Measurements from ENCODE around the gene CWC27. TPM values are rescaled to one million over a fixed set of nuclear protein-coding genes. Genes with fewer than 3 reads are reported as not detected.

Gene CWC27
- total and polyA plus RNA-seq, 2 of the 13 experiments (the other 11 are each of a cell fraction or from before 2014, with no cell fraction given): 21.1 to 25.7 TPM

- no peak for TF ChIP-seq ZNF17 (CRISPR knock-in tag; IDR thresholded peaks at IDR 0.05)
- TF ChIP-seq ZNF7 (CRISPR knock-in tag; IDR thresholded peaks at IDR 0.05): no peak
- no peak for TF ChIP-seq ZNF629 (CRISPR knock-in tag; conservative IDR thresholded peaks at IDR 0.05)
- no peak for TF ChIP-seq FOXO1 (CRISPR knock-in tag; IDR thresholded peaks at IDR 0.05)
- TF ChIP-seq ZNF180 (CRISPR knock-in tag; IDR thresholded peaks at IDR 0.05; ENCODE audit: borderline replicate concordance, low read depth): no peak
- peak; percentile 93 for TF ChIP-seq ATF2 (CRISPR knock-in tag; IDR thresholded peaks at IDR 0.05)
- TF ChIP-seq MLLT10 (CRISPR knock-in tag; IDR thresholded peaks at IDR 0.05): no peak
- no peak for TF ChIP-seq THAP8 (CRISPR knock-in tag; IDR thresholded peaks at IDR 0.05; ENCODE audit: borderline replicate concordance)
- TF ChIP-seq SMARCC2 (IDR thresholded peaks at IDR 0.05): no peak
- peak; percentile 77; the same call in 1 of the 2 replicates for TF ChIP-seq ZHX1 (CRISPR knock-in tag; IDR thresholded peaks at IDR 0.05; ENCODE audit: low read depth)
- TF ChIP-seq MZF1 (CRISPR knock-in tag; IDR thresholded peaks at IDR 0.05; ENCODE audit: borderline replicate concordance): no peak
- TF ChIP-seq SRSF4 (IDR thresholded peaks at IDR 0.05; ENCODE audit: low read depth, low read length, poor library complexity, severe bottlenecking): no peak
- TF ChIP-seq REPIN1 (CRISPR knock-in tag; IDR thresholded peaks at IDR 0.05; ENCODE audit: borderline replicate concordance, low read depth): no peak
- no peak for TF ChIP-seq MIER3 (CRISPR knock-in tag; IDR thresholded peaks at IDR 0.05; ENCODE audit: borderline replicate concordance)
- TF ChIP-seq ZNF367 (CRISPR knock-in tag; IDR thresholded peaks at IDR 0.05; ENCODE audit: borderline replicate concordance): no peak
- no peak for TF ChIP-seq PHB2 (IDR thresholded peaks at IDR 0.05; ENCODE audit: partially characterized antibody)
- TF ChIP-seq ZNF350 (CRISPR knock-in tag; IDR thresholded peaks at IDR 0.05; ENCODE audit: borderline replicate concordance, low read depth): no peak; the same call in 1 of the 2 replicates
- no peak for TF ChIP-seq ZNF317 (CRISPR knock-in tag; IDR thresholded peaks at IDR 0.05)
- no peak for TF ChIP-seq MTF2 (CRISPR knock-in tag; IDR thresholded peaks at IDR 0.05; ENCODE audit: borderline replicate concordance)
- TF ChIP-seq ARID3A (IDR thresholded peaks at IDR 0.05; ENCODE audit: low read depth, low read length): no peak
- TF ChIP-seq ZNF580 (CRISPR knock-in tag; IDR thresholded peaks at IDR 0.05; ENCODE audit: borderline replicate concordance, low read depth): no peak
- no peak for TF ChIP-seq ZNF703 (CRISPR knock-in tag; IDR thresholded peaks at IDR 0.05; ENCODE audit: borderline replicate concordance)
- no peak; the same call in 1 of the 2 replicates for TF ChIP-seq GATAD1 (CRISPR knock-in tag; IDR thresholded peaks at IDR 0.05)
These were observed 266.8 kb downstream of the CWC27 start (continued) for GRCh38 chr5:65035211-65036206.
